DMS 273 treated with DMSO at 0.1 percent for 48 hours (cell line): ENCODE data around the gene CLMP.
"Not testable (repeated sequence)": the region's sequence is repeated elsewhere in the genome, so short reads cannot be mapped to it uniquely, and the experiment has no call there.

Experiments used
- DNase-seq: peaks from one replicate; lab custom pipeline; 2025; lab: John Stamatoyannopoulos, UW

The CLMP gene

GRCh38 chr11:123217897-123218296 lies 22.8 kb upstream of the CLMP start:
- no peak for DNase-seq

GRCh38 chr11:123216249-123216648 lies 21.2 kb upstream of the CLMP start:
- no peak for DNase-seq

GRCh38 chr11:123214940-123215339 lies 19.9 kb upstream of the CLMP start:
- no peak for DNase-seq

- no peak for DNase-seq
Measured at GRCh38 chr11:123214396-123214795, 19.3 kb upstream of the CLMP start.

GRCh38 chr11:123213307-123213771 lies 18.3 kb upstream of the CLMP start:
- no peak for DNase-seq

- DNase-seq = no peak
Measured at GRCh38 chr11:123212406-123212805, 17.4 kb upstream of the CLMP start.

GRCh38 chr11:123211981-123212380 lies 16.9 kb upstream of the CLMP start:
- DNase-seq = no peak

GRCh38 chr11:123211149-123211852 lies 16.3 kb upstream of the CLMP start:
- DNase-seq = no peak

GRCh38 chr11:123209591-123209990 lies 14.5 kb upstream of the CLMP start:
- no peak for DNase-seq

- DNase-seq = no peak
Measured at GRCh38 chr11:123206791-123207434, 11.9 kb upstream of the CLMP start.

GRCh38 chr11:123206055-123206454 lies 11.0 kb upstream of the CLMP start:
- not testable (repeated sequence) for DNase-seq

GRCh38 chr11:123203934-123204333 lies 8.9 kb upstream of the CLMP start:
- DNase-seq = no peak

GRCh38 chr11:123203471-123203870 lies 8.4 kb upstream of the CLMP start:
- DNase-seq = no peak

GRCh38 chr11:123202155-123203151 lies 7.4 kb upstream of the CLMP start:
- DNase-seq = no peak

GRCh38 chr11:123200264-123200663 lies 5.2 kb upstream of the CLMP start:
- DNase-seq = no peak

GRCh38 chr11:123197711-123198110 lies 2.7 kb upstream of the CLMP start:
- DNase-seq = no peak

GRCh38 chr11:123196060-123196714 lies 1.1 kb upstream of the CLMP start:
- DNase-seq = no peak

GRCh38 chr11:123194337-123195187 lies 486 bp downstream of the CLMP start:
- DNase-seq = no peak

- DNase-seq = no peak
Measured at GRCh38 chr11:123193742-123194141, 1.3 kb downstream of the CLMP start.

- no peak for DNase-seq
Measured at GRCh38 chr11:123191939-123192338, 3.1 kb downstream of the CLMP start.

- no peak for DNase-seq
Measured at GRCh38 chr11:123190518-123190917, 4.5 kb downstream of the CLMP start.
